Measurements from ENCODE around the gene GRAMD2B. TPM values are rescaled to one million over a fixed set of nuclear protein-coding genes. Genes with fewer than 3 reads are reported as not detected.

The GRAMD2B gene
- total RNA-seq, 6 donors from 2014 or later: 11.3 to 70.4 (median 17.7) TPM

- Histone ChIP-seq H3K36me3 (no peaks in the 10 kb centered on the region), H3K27ac (peak overlapping the region in 3 of 4 donors; percentile 28 to 85 (median 79)), H3K27me3 (no peaks in the 10 kb centered on the region), H3K4me3 (no peak overlapping the region), H3K4me1 (peaks cover 23 to 65% (median 42%) of the 10 kb centered on the region in 4 donors), H3K9me3 (no peaks in the 10 kb centered on the region)
- TF ChIP-seq POLR2A (IDR thresholded peaks at IDR 0.05) (no peak), CTCF (IDR thresholded peaks at IDR 0.05) (no peak), POLR2AphosphoS5 (IDR thresholded peaks at IDR 0.05) (peak in 1 of 2 donors; percentile 14), EP300 (IDR thresholded peaks at IDR 0.05) (no peak)
- 74 to 77% methylated on average over 4 of the region's 4 CpGs for WGBS, 2 donors
- no peak for DNase-seq
- no peak for ATAC-seq (ENCODE audit: low FRiP score in 2 of 2)
These were observed 82.9 kb downstream of the GRAMD2B start for GRCh38 chr5:126506079-126506478.

GRCh38 chr5:126508251-126508961, 85.2 kb downstream of the GRAMD2B start:
- DNase-seq (no peak), ATAC-seq (ENCODE audit: low FRiP score in 2 of 2) (peak in 1 of 2 donors; percentile 13)
- Histone ChIP-seq H3K9me3 (no peaks in the 10 kb centered on the region), H3K27me3 (no peaks in the 10 kb centered on the region), H3K4me1 (peaks cover 20 to 56% (median 36%) of the 10 kb centered on the region in 4 donors), H3K27ac (peak overlapping the region; percentile 67 to 85 (median 78)), H3K36me3 (no peaks in the 10 kb centered on the region), H3K4me3 (no peak overlapping the region)
- no peak for TF ChIP-seq CTCF (IDR thresholded peaks at IDR 0.05)
- no peak for TF ChIP-seq EP300 (IDR thresholded peaks at IDR 0.05)
- TF ChIP-seq POLR2AphosphoS5 (IDR thresholded peaks at IDR 0.05): no peak
- no peak for TF ChIP-seq POLR2A (IDR thresholded peaks at IDR 0.05)
- 78 to 86% methylated on average over 13 of the region's 13 CpGs for WGBS, 2 donors

- H3K36me3 ChIP-seq: no peaks in the 10 kb centered on the region
- TF ChIP-seq EP300 (IDR thresholded peaks at IDR 0.05): peak; percentile 81 to 97 (median 92)
- peak in 1 of 4 donors; percentile 41 for TF ChIP-seq POLR2A (IDR thresholded peaks at IDR 0.05)
- peak; percentile 71 to 90 for TF ChIP-seq POLR2AphosphoS5 (IDR thresholded peaks at IDR 0.05)
- TF ChIP-seq CTCF (IDR thresholded peaks at IDR 0.05): no peak
- no peaks in the 10 kb centered on the region for H3K9me3 ChIP-seq
- peak in 1 of 2 donors; percentile 52 for DNase-seq
- no peaks in the 10 kb centered on the region for H3K27me3 ChIP-seq
- peak overlapping the region; percentile 67 to 85 (median 78) for H3K27ac ChIP-seq
- H3K4me3 ChIP-seq: no peak overlapping the region
- peak; percentile 50 to 79 for ATAC-seq (ENCODE audit: low FRiP score in 2 of 2)
- H3K4me1 ChIP-seq: peaks cover 17 to 50% (median 32%) of the 10 kb centered on the region in 4 donors
These were observed 85.7 kb downstream of the GRAMD2B start for GRCh38 chr5:126508962-126509279.

GRCh38 chr5:126509339-126509738, 86.1 kb downstream of the GRAMD2B start:
- Histone ChIP-seq H3K9me3 (no peaks in the 10 kb centered on the region), H3K27me3 (no peaks in the 10 kb centered on the region), H3K27ac (peak overlapping the region; percentile 67 to 85 (median 78)), H3K36me3 (no peaks in the 10 kb centered on the region), H3K4me3 (no peak overlapping the region), H3K4me1 (peaks cover 17 to 46% (median 28%) of the 10 kb centered on the region in 4 donors)
- ATAC-seq (ENCODE audit: low FRiP score in 2 of 2) (no peak), DNase-seq (no peak)
- TF ChIP-seq EP300 (IDR thresholded peaks at IDR 0.05): no peak
- no peak for TF ChIP-seq CTCF (IDR thresholded peaks at IDR 0.05)
- TF ChIP-seq POLR2AphosphoS5 (IDR thresholded peaks at IDR 0.05): no peak
- TF ChIP-seq POLR2A (IDR thresholded peaks at IDR 0.05): no peak
- 87 to 91% methylated on average over 5 of the region's 5 CpGs for WGBS, 2 donors

GRCh38 chr5:126511961-126512360, 88.8 kb downstream of the GRAMD2B start:
- no peak for TF ChIP-seq POLR2A (IDR thresholded peaks at IDR 0.05)
- TF ChIP-seq POLR2AphosphoS5 (IDR thresholded peaks at IDR 0.05): no peak
- no peak for TF ChIP-seq EP300 (IDR thresholded peaks at IDR 0.05)
- TF ChIP-seq CTCF (IDR thresholded peaks at IDR 0.05): no peak
- DNase-seq (no peak), ATAC-seq (ENCODE audit: low FRiP score in 2 of 2) (no peak)
- Histone ChIP-seq H3K4me1 (peaks cover 17 to 28% (median 23%) of the 10 kb centered on the region in 4 donors), H3K9me3 (no peaks in the 10 kb centered on the region), H3K36me3 (no peaks in the 10 kb centered on the region), H3K27ac (peak overlapping the region in 1 of 4 donors; percentile 48), H3K27me3 (no peaks in the 10 kb centered on the region), H3K4me3 (no peak overlapping the region)
- 100% methylated on average over 1 of the region's 1 CpG for WGBS, 2 donors

Measured in upper lobe of left lung (tissue), 6 donors.